ENCODE measurements around the gene CALM3.

DNA sequence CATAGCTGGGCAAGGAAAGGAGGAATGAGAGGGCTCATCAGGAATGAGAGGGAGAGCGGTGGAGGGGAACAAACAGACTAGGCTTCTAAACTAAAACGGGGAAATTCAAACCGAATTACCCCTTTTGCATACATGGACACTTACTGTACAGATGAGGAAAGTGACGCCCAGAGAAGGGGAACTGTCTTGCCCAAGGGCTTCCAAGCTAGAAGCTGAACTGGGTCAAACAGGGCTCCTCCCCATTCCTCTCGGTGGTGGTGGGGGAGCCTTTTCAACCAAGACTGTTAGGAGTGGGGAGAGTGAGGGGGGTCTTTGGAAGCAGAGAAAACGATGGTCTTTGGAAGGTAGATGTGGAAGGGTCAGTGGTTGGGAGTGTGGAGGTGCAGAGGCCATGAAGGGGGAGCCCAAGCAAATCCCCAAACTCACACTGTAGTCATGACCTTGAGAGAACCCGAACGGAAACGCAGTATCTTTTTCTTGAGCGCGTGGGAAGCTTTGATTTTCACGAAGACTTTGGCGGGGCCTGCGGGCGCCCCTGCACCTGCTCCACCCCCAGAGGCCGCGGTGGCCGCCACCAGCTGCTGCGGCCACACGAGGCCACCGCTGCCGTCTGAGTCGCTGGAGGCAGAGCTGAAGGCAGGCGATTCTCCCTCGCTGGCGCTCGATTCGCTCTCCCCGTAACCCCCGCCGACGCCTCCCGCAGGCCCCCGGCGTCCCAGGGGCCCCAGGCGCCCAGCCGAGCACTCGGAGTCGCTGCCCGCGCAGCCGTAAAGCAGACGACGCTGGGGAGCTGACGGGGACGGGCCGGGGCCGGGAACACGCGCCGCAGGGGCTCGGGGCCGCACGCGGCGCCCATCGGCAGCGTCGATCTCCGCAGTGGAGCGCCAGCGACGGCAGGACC lies 47.2 kb downstream of the CALM3 start:
- TF ChIP-seq, protein P1, sequence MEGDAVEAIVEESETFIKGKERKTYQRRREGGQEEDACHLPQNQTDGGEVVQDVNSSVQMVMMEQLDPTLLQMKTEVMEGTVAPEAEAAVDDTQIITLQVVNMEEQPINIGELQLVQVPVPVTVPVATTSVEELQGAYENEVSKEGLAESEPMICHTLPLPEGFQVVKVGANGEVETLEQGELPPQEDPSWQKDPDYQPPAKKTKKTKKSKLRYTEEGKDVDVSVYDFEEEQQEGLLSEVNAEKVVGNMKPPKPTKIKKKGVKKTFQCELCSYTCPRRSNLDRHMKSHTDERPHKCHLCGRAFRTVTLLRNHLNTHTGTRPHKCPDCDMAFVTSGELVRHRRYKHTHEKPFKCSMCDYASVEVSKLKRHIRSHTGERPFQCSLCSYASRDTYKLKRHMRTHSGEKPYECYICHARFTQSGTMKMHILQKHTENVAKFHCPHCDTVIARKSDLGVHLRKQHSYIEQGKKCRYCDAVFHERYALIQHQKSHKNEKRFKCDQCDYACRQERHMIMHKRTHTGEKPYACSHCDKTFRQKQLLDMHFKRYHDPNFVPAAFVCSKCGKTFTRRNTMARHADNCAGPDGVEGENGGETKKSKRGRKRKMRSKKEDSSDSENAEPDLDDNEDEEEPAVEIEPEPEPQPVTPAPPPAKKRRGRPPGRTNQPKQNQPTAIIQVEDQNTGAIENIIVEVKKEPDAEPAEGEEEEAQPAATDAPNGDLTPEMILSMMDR (IDR thresholded peaks at IDR 0.05), result no peak
- no peak for TF ChIP-seq POLR2A (IDR thresholded peaks at IDR 0.05)
